GM19395 (cell line): Measurements from ENCODE around the gene EIF4G2.
"Not testable (repeated sequence)": the region's sequence is repeated elsewhere in the genome, so short reads cannot be mapped to it uniquely, and the experiment has no call there.

ENCODE experiments used
- ATAC-seq: cut with Tn5 transposase; IDR thresholded peaks from one replicate; pipeline ENCODE4 v1.9.1; 2021; ENCODE audit warnings: mild to moderate bottlenecking, moderate library complexity; ENCODE audit not compliant: unreplicated experiment

The EIF4G2 gene

GRCh38 chr11:10808553-10809372 lies at the start of gene EIF4G2:
Gene EIF4G2, minus strand, starts transcription at chr11:10808926.
- peak; percentile 92 for ATAC-seq

- ATAC-seq, result peak; percentile 91
Observed at GRCh38 chr11:10857709-10858438, 49.1 kb upstream of the EIF4G2 start, which contains the start of gene ZBED5. Gene ZBED5, minus strand, starts transcription at chr11:10858053. Its CDS starts 3,108 bp downstream, at chr11:10854945.

GRCh38 chr11:10857459-10857708 lies 48.7 kb upstream of the EIF4G2 start:
- ATAC-seq, result peak; percentile 22

GRCh38 chr11:10856689-10857458 lies 48.1 kb upstream of the EIF4G2 start:
- ATAC-seq, result peak; percentile 14

GRCh38 chr11:10855295-10855694 lies 46.6 kb upstream of the EIF4G2 start:
- no peak for ATAC-seq

- no peak for ATAC-seq
Observed at GRCh38 chr11:10847960-10848860, 39.5 kb upstream of the EIF4G2 start.

- ATAC-seq, result no peak
Observed at GRCh38 chr11:10846660-10847059, 37.9 kb upstream of the EIF4G2 start.

- ATAC-seq, result no peak
Observed at GRCh38 chr11:10845589-10845988, 36.9 kb upstream of the EIF4G2 start.

- ATAC-seq, result no peak
Observed at GRCh38 chr11:10844796-10845195, 36.1 kb upstream of the EIF4G2 start.

GRCh38 chr11:10844356-10844755 lies 35.6 kb upstream of the EIF4G2 start:
- no peak for ATAC-seq

- no peak for ATAC-seq
Observed at GRCh38 chr11:10838881-10839280, 30.2 kb upstream of the EIF4G2 start.

GRCh38 chr11:10838083-10838482 lies 29.4 kb upstream of the EIF4G2 start:
- ATAC-seq, result no peak

- ATAC-seq, result not testable (repeated sequence)
Observed at GRCh38 chr11:10836884-10837283, 28.2 kb upstream of the EIF4G2 start.

- no peak for ATAC-seq
Observed at GRCh38 chr11:10829139-10829538, 20.4 kb upstream of the EIF4G2 start.

GRCh38 chr11:10828402-10828801 lies 19.7 kb upstream of the EIF4G2 start:
- no peak for ATAC-seq

GRCh38 chr11:10824888-10825287 lies 16.2 kb upstream of the EIF4G2 start:
- ATAC-seq, result no peak

- no peak for ATAC-seq
Observed at GRCh38 chr11:10823152-10823579, 14.4 kb upstream of the EIF4G2 start.

- ATAC-seq, result not testable (repeated sequence)
Observed at GRCh38 chr11:10822491-10822890, 13.8 kb upstream of the EIF4G2 start.

GRCh38 chr11:10818594-10818993 lies 9.9 kb upstream of the EIF4G2 start:
- no peak for ATAC-seq

GRCh38 chr11:10813945-10814344 lies 5.2 kb upstream of the EIF4G2 start:
- ATAC-seq, result no peak
